Measurements from ENCODE around the gene TENM4. TPM values are rescaled to one million over a fixed set of nuclear protein-coding genes. Genes with fewer than 3 reads are reported as not detected.

Gene TENM4
- total RNA-seq, 4 donors from 2014 or later, result 5.5 to 12.3 (median 8.9) TPM

- 68 to 89% methylated on average over 3 to 6 of the region's 8 CpGs for WGBS, 2 donors (ENCODE audit: low coverage in 1 of 2)
- H3K27me3 ChIP-seq, result no peaks in the 10 kb centered on the region
- H3K4me1 ChIP-seq, result no peaks in the 10 kb centered on the region
- TF ChIP-seq CTCF (IDR thresholded peaks at IDR 0.05) (no peak), POLR2AphosphoS5 (IDR thresholded peaks at IDR 0.05) (no peak), POLR2A (IDR thresholded peaks at IDR 0.05) (no peak), EP300 (IDR thresholded peaks at IDR 0.05) (no peak)
- no peaks in the 10 kb centered on the region for H3K36me3 ChIP-seq
- no peak overlapping the region for H3K4me3 ChIP-seq
- H3K27ac ChIP-seq, result no peak overlapping the region
- no peaks in the 10 kb centered on the region for H3K9me3 ChIP-seq
- no peak for ATAC-seq
These were observed 187.6 kb downstream of the TENM4 start for GRCh38 chr11:79253280-79253679.

- H3K27ac ChIP-seq, result no peak overlapping the region
- H3K4me1 ChIP-seq, result peaks cover 0 to 8% (median 6%) of the 10 kb centered on the region in 3 donors
- H3K36me3 ChIP-seq, result no peaks in the 10 kb centered on the region
- no peaks in the 10 kb centered on the region for H3K9me3 ChIP-seq
- ATAC-seq, result no peak
- H3K4me3 ChIP-seq, result no peak overlapping the region
- no peak for TF ChIP-seq EP300 (IDR thresholded peaks at IDR 0.05)
- TF ChIP-seq CTCF (IDR thresholded peaks at IDR 0.05), result no peak
- no peak for TF ChIP-seq POLR2AphosphoS5 (IDR thresholded peaks at IDR 0.05)
- no peak for TF ChIP-seq POLR2A (IDR thresholded peaks at IDR 0.05)
- WGBS, 2 donors (ENCODE audit: low coverage in 1 of 2), result 84 to 85% methylated on average over 5 of the region's 5 CpGs
- no peaks in the 10 kb centered on the region for H3K27me3 ChIP-seq
These were observed 191.4 kb downstream of the TENM4 start for GRCh38 chr11:79249295-79249993.

GRCh38 chr11:79244798-79245197, 196.0 kb downstream of the TENM4 start:
- peak overlapping the region in 3 of 4 donors; percentile 16 to 55 (median 46) for H3K27ac ChIP-seq
- peaks cover 0 to 18% (median 12%) of the 10 kb centered on the region in 3 donors for H3K4me1 ChIP-seq
- 50 to 57% methylated on average over 1 to 2 of the region's 2 CpGs for WGBS, 2 donors (ENCODE audit: low coverage in 1 of 2)
- H3K36me3 ChIP-seq, result no peaks in the 10 kb centered on the region
- H3K4me3 ChIP-seq, result no peak overlapping the region
- H3K9me3 ChIP-seq, result no peaks in the 10 kb centered on the region
- no peak for ATAC-seq
- no peak for TF ChIP-seq POLR2A (IDR thresholded peaks at IDR 0.05)
- TF ChIP-seq POLR2AphosphoS5 (IDR thresholded peaks at IDR 0.05), result no peak
- TF ChIP-seq EP300 (IDR thresholded peaks at IDR 0.05), result no peak
- no peak for TF ChIP-seq CTCF (IDR thresholded peaks at IDR 0.05)
- H3K27me3 ChIP-seq, result no peaks in the 10 kb centered on the region

GRCh38 chr11:79244241-79244772, 196.5 kb downstream of the TENM4 start:
- whole genome bisulfite sequencing, 2 donors (ENCODE audit: low coverage in 1 of 2), result 13 to 24% methylated on average over 3 of the region's 6 CpGs
- Histone ChIP-seq H3K27ac (peak overlapping the region in 3 of 4 donors; percentile 48 to 50 (median 49)), H3K9me3 (no peaks in the 10 kb centered on the region), H3K27me3 (no peaks in the 10 kb centered on the region), H3K4me3 (no peak overlapping the region), H3K4me1 (peaks cover 0 to 18% (median 12%) of the 10 kb centered on the region in 3 donors), H3K36me3 (no peaks in the 10 kb centered on the region)
- TF ChIP-seq POLR2AphosphoS5 (IDR thresholded peaks at IDR 0.05), result peak; percentile 60
- no peak for TF ChIP-seq EP300 (IDR thresholded peaks at IDR 0.05)
- ATAC-seq, result peak; percentile 91

GRCh38 chr11:79243422-79244210, 197.2 kb downstream of the TENM4 start:
- H3K36me3 ChIP-seq, result no peaks in the 10 kb centered on the region
- peak overlapping the region in 3 of 4 donors; percentile 48 to 50 (median 49) for H3K27ac ChIP-seq
- no peaks in the 10 kb centered on the region for H3K27me3 ChIP-seq
- H3K4me3 ChIP-seq, result no peak overlapping the region
- no peaks in the 10 kb centered on the region for H3K9me3 ChIP-seq
- peaks cover 0 to 18% (median 12%) of the 10 kb centered on the region in 3 donors for H3K4me1 ChIP-seq
- TF ChIP-seq CTCF (IDR thresholded peaks at IDR 0.05), result no peak
- no peak for TF ChIP-seq POLR2A (IDR thresholded peaks at IDR 0.05)
- no peak for TF ChIP-seq EP300 (IDR thresholded peaks at IDR 0.05)
- TF ChIP-seq POLR2AphosphoS5 (IDR thresholded peaks at IDR 0.05), result no peak
- 68 to 94% methylated on average over 3 to 14 of the region's 16 CpGs for WGBS, 2 donors (ENCODE audit: low coverage in 1 of 2)
- no peak for ATAC-seq
